HCT116 (cell line): Measurements from ENCODE around the gene CCR2.

Experiments
- JUND ChIP-seq: IDR thresholded peaks from 2 replicates; pipeline ENCODE4 v1.6.1; 2012
- SIN3A ChIP-seq: IDR thresholded peaks from 2 replicates; pipeline ENCODE4 v1.6.1; 2012; ENCODE audit warnings: low read depth

GRCh38 chr3:46380471-46381221, 26.7 kb downstream of the CCR2 start:
- TF ChIP-seq JUND, result no peak
- no peak for TF ChIP-seq SIN3A
